ENCODE data around the gene CLCN2. TPM values are rescaled to one million over a fixed set of nuclear protein-coding genes. Genes with fewer than 3 reads are reported as not detected.

CLCN2 gene
- total RNA-seq, 1 experiment from 2014 or later = 13.0 TPM

- no peak for ATAC-seq
- no peaks in the 10 kb centered on the region for H3F3A ChIP-seq (ENCODE audit: low read length, unreplicated experiment)
- H3K36me3 ChIP-seq (ENCODE audit: low read depth, low read length) = no peaks in the 10 kb centered on the region
- CTCF ChIA-PET = interaction anchor here (0.5 to 1.5 kb wide), 2 partner anchors 38 to 140 kb away, joined by 3 to 4 read pairs; no protein-coding TSS in a partner anchor
- TF ChIP-seq CTCF (conservative IDR thresholded peaks at IDR 0.05; ENCODE audit: low read depth, low read length) = no peak
- no peak for TF ChIP-seq EZH2phosphoT487 (IDR thresholded peaks at IDR 0.05; ENCODE audit: borderline replicate concordance, low read length)
- no peak for TF ChIP-seq EZH2 (IDR thresholded peaks at IDR 0.05; ENCODE audit: low read length, unreplicated experiment)
- BruUV-seq (replicated peaks) = no TSS peak
- H3K27ac ChIP-seq (ENCODE audit: low read length) = no peak overlapping the region
- H3K9ac ChIP-seq (ENCODE audit: low read length) = no peak overlapping the region
- H3K27me3 ChIP-seq (ENCODE audit: low read length) = peaks cover 16% of the 10 kb centered on the region
- intact Hi-C loops (cut with micrococcal nuclease) = no loop called here
- no peaks in the 10 kb centered on the region for H3K9me3 ChIP-seq (ENCODE audit: low read length)
- H2AFZ ChIP-seq (ENCODE audit: low read length) = no peak overlapping the region
- no peaks in the 10 kb centered on the region for H3K79me2 ChIP-seq (ENCODE audit: low read length)
- POLR2A ChIA-PET (ENCODE audit: unreplicated experiment) = no interaction called here
- no peak for DNase-seq
- no peak overlapping the region for H3K4me2 ChIP-seq (ENCODE audit: low read length)
- H3K4me3 ChIP-seq (ENCODE audit: low read length) = no peak overlapping the region
- H3K9me2 ChIP-seq (replicated peaks; ENCODE audit: low read length) = no peaks in the 10 kb centered on the region
- H4K20me1 ChIP-seq (ENCODE audit: low read length) = no peaks in the 10 kb centered on the region
- H3K4me1 ChIP-seq (ENCODE audit: insufficient read depth, low read length) = no peaks in the 10 kb centered on the region
Observed at GRCh38 chr3:184409331-184409926, 48.0 kb upstream of the CLCN2 start.

GRCh38 chr3:184405075-184406030 is 43.9 kb upstream of the CLCN2 start:
- H3K9me2 ChIP-seq (replicated peaks; ENCODE audit: low read length) = no peaks in the 10 kb centered on the region
- intact Hi-C loops (cut with micrococcal nuclease) = no loop called here
- no peak overlapping the region for H3K9ac ChIP-seq (ENCODE audit: low read length)
- TF ChIP-seq EZH2phosphoT487 (IDR thresholded peaks at IDR 0.05; ENCODE audit: borderline replicate concordance, low read length) (no peak), EZH2 (IDR thresholded peaks at IDR 0.05; ENCODE audit: low read length, unreplicated experiment) (no peak), CTCF (conservative IDR thresholded peaks at IDR 0.05; ENCODE audit: low read depth, low read length) (no peak)
- H3K27ac ChIP-seq (ENCODE audit: low read length) = no peak overlapping the region
- H3F3A ChIP-seq (ENCODE audit: low read length, unreplicated experiment) = no peaks in the 10 kb centered on the region
- H3K4me1 ChIP-seq (ENCODE audit: insufficient read depth, low read length) = no peaks in the 10 kb centered on the region
- CTCF ChIA-PET = interaction anchor here (0.5 kb wide), 1 partner anchor 34 kb away, joined by 3 read pairs; no protein-coding TSS in a partner anchor
- ATAC-seq (no peak), DNase-seq (no peak)
- BruUV-seq (replicated peaks) = no TSS peak
- H3K4me2 ChIP-seq (ENCODE audit: low read length) = no peak overlapping the region
- no peaks in the 10 kb centered on the region for H3K9me3 ChIP-seq (ENCODE audit: low read length)
- H4K20me1 ChIP-seq (ENCODE audit: low read length) = no peaks in the 10 kb centered on the region
- H3K79me2 ChIP-seq (ENCODE audit: low read length) = no peaks in the 10 kb centered on the region
- no peak overlapping the region for H3K4me3 ChIP-seq (ENCODE audit: low read length)
- peaks cover 33% of the 10 kb centered on the region for H3K27me3 ChIP-seq (ENCODE audit: low read length)
- H3K36me3 ChIP-seq (ENCODE audit: low read depth, low read length) = no peaks in the 10 kb centered on the region
- POLR2A ChIA-PET (ENCODE audit: unreplicated experiment) = no interaction called here
- H2AFZ ChIP-seq (ENCODE audit: low read length) = no peak overlapping the region

Data from PC-3 (cell line).